Neutrophil (primary cell): ENCODE results near the gene FUT8.

Experiments used
- H3K27ac ChIP-seq: fragments of 200-600 bp; sonication (generic); 2 replicates; pipeline ENCODE4 v1.5.1; 2016; ENCODE audit warnings: mild to moderate bottlenecking, moderate library complexity
- H3K27me3 ChIP-seq: fragments of 200-600 bp; sonication (generic); 2 replicates; pipeline ENCODE4 v1.6.0; 2016; ENCODE audit warnings: mild to moderate bottlenecking
- H3K36me3 ChIP-seq: fragments of 200-600 bp; sonication (generic); 2 replicates; pipeline ENCODE4 v1.5.1; 2017
- H3K4me1 ChIP-seq, 2 experiments: fragments of 200-600 bp in 1 of 2; sonication (generic) in 1 of 2; 1 replicate in 1 of 2; 2 replicates in 1 of 2; pipeline versions ENCODE4 v1.5.1 to v1.6.1; 2013 to 2016; ENCODE audit warnings: low read depth in 1 of 2, low read length in 1 of 2, mild to moderate bottlenecking in 1 of 2, moderate library complexity in 1 of 2; ENCODE audit not compliant: control insufficient read depth in 1 of 2, insufficient read depth in 1 of 2
- H3K4me3 ChIP-seq, 2 experiments: fragments of 200-600 bp in 1 of 2; sonication (generic) in 1 of 2; 1 replicate in 1 of 2; 2 replicates in 1 of 2; pipeline ENCODE4 v1.5.1; 2013 to 2016; ENCODE audit warnings: low read depth in 1 of 2, low read length in 1 of 2, mild to moderate bottlenecking in 1 of 2, moderate library complexity in 1 of 2
- H3K9me3 ChIP-seq: fragments of 200-600 bp; sonication (generic); 2 replicates; pipeline ENCODE4 v1.5.1; 2016
- CTCF ChIP-seq: fragments of 200-600 bp; sonication (generic); IDR thresholded peaks from 2 replicates; pipeline ENCODE4 v1.5.1; 2016; ENCODE audit warnings: antibody characterized with exemption

FUT8 gene

GRCh38 chr14:65485516-65485915, 73.0 kb downstream of the FUT8 start:
- Histone ChIP-seq H3K4me1 (no peaks in the 10 kb centered on the region), H3K36me3 (no peaks in the 10 kb centered on the region), H3K4me3 (no peak overlapping the region), H3K27me3 (no peaks in the 10 kb centered on the region), H3K9me3 (no peaks in the 10 kb centered on the region), H3K27ac (no peak overlapping the region)
- no peak for TF ChIP-seq CTCF

GRCh38 chr14:65486863-65487262, 74.3 kb downstream of the FUT8 start:
- Histone ChIP-seq H3K27ac (no peak overlapping the region), H3K4me1 (no peaks in the 10 kb centered on the region), H3K27me3 (no peaks in the 10 kb centered on the region), H3K9me3 (no peaks in the 10 kb centered on the region), H3K4me3 (no peak overlapping the region), H3K36me3 (no peaks in the 10 kb centered on the region)
- no peak for TF ChIP-seq CTCF

GRCh38 chr14:65487783-65488494, 75.4 kb downstream of the FUT8 start:
- Histone ChIP-seq H3K4me3 (no peak overlapping the region), H3K9me3 (no peaks in the 10 kb centered on the region), H3K36me3 (no peaks in the 10 kb centered on the region), H3K27ac (no peak overlapping the region), H3K27me3 (no peaks in the 10 kb centered on the region), H3K4me1 (no peaks in the 10 kb centered on the region)
- no peak for TF ChIP-seq CTCF

GRCh38 chr14:65491274-65491673, 78.7 kb downstream of the FUT8 start:
- H3K4me3 ChIP-seq = no peak overlapping the region
- H3K27me3 ChIP-seq = no peaks in the 10 kb centered on the region
- no peaks in the 10 kb centered on the region for H3K4me1 ChIP-seq
- no peaks in the 10 kb centered on the region for H3K9me3 ChIP-seq
- H3K36me3 ChIP-seq = no peaks in the 10 kb centered on the region
- no peak overlapping the region for H3K27ac ChIP-seq
- TF ChIP-seq CTCF = no peak

- H3K27me3 ChIP-seq = no peaks in the 10 kb centered on the region
- no peaks in the 10 kb centered on the region for H3K9me3 ChIP-seq
- no peak overlapping the region for H3K27ac ChIP-seq
- no peaks in the 10 kb centered on the region for H3K36me3 ChIP-seq
- TF ChIP-seq CTCF = no peak
- H3K4me3 ChIP-seq = no peak overlapping the region
- H3K4me1 ChIP-seq = no peaks in the 10 kb centered on the region
Measured at GRCh38 chr14:65492266-65492665, 79.7 kb downstream of the FUT8 start.
